Activated T-helper 2 cell treated with anti-CD3 and anti-CD28 coated beads, Interferon-gamma antibody, Interleukin-2, Interleukin-4, amounts not matched to agents 10 μg/mL and 5 μg/mL and 100 μg/mL, durations not matched to agents 14 hours and 24 hours and 36 hours (primary cell): Measurements from ENCODE around the gene HDAC4. TPM values are rescaled to one million over a fixed set of nuclear protein-coding genes. Genes with fewer than 3 reads are reported as not detected.

Source experiments
- DNase-seq: peaks from one replicate; pipeline ENCODE4 v3.0.0; 2021; ENCODE audit warnings: low spot score
- H3K27ac Mint-ChIP-seq: one replicate; pipeline ENCODE4 v1.8.0; 2021; ENCODE audit warnings: mixed read lengths
- H3K27me3 Mint-ChIP-seq: one replicate; pipeline ENCODE4 v1.8.0; 2021; ENCODE audit warnings: low read depth, mixed read lengths
- H3K36me3 Mint-ChIP-seq: one replicate; pipeline ENCODE4 v1.8.0; 2021; ENCODE audit warnings: low read depth, mixed read lengths
- H3K4me1 Mint-ChIP-seq: one replicate; pipeline ENCODE4 v1.8.0; 2021; ENCODE audit warnings: low read depth, mixed read lengths
- H3K4me3 Mint-ChIP-seq: one replicate; pipeline ENCODE4 v1.8.0; 2021; ENCODE audit warnings: low read depth, mild to moderate bottlenecking, moderate library complexity, mixed read lengths
- H3K9me3 Mint-ChIP-seq: one replicate; pipeline ENCODE4 v1.8.0; 2021; ENCODE audit warnings: mixed read lengths
- intact Hi-C: fragments of 100-400 bp; cut with micrococcal nuclease; formaldehyde crosslinking; loops from one replicate; pipeline ENCODE4 v1.15.1; 2023
- total RNA-seq: library from RNA; stranded (reverse); gene quantifications from 2 replicates; pipeline ENCODE4 v1.2.3, GENCODE V29; 2022

HDAC4 gene
- total RNA-seq, 1 donor from 2014 or later: 44.8 TPM

DNA sequence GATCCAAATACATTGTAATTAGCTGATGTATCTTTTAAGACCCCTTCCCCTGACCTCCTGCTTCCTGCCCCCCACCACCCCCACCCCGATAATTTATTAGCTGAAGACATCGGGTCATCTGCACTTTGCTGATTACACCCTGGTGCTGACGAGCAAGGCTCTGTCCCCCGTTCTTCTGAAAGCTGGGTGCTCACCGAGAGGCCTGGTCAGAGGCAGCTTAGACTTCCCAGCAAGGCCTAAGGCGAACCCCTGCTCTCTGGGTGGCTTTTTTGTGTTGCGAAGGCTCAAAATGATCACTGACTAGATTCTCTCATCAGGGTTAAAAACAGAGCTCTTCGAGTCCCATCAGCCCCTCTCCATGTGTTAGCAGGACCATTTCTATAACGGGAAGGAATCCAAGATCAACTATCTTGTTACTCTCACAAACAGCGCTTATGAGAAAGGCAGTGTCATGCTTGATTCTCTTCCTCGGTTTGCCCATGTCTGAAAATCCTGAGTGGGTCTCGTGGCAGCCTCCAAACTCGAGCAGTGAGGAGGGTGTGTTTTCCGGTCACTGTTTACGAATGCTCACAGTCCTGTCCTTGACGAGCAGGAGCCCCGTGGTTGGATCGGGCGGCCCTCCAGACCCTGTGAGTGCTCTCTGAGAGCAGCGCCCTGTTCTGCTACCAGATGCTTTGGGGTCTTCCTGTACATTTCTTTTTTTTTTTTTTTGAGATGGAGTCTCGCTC lies 201.6 kb downstream of the HDAC4 start:
- Mint-ChIP-seq H3K9me3 (no peaks in the 10 kb centered on the region), H3K27ac (no peak overlapping the region), H3K4me3 (no peak overlapping the region), H3K36me3 (peaks cover 26% of the 10 kb centered on the region), H3K27me3 (no peaks in the 10 kb centered on the region), H3K4me1 (peaks cover 3% of the 10 kb centered on the region)
- no peak for DNase-seq
- intact Hi-C loops: no loop called here

DNA sequence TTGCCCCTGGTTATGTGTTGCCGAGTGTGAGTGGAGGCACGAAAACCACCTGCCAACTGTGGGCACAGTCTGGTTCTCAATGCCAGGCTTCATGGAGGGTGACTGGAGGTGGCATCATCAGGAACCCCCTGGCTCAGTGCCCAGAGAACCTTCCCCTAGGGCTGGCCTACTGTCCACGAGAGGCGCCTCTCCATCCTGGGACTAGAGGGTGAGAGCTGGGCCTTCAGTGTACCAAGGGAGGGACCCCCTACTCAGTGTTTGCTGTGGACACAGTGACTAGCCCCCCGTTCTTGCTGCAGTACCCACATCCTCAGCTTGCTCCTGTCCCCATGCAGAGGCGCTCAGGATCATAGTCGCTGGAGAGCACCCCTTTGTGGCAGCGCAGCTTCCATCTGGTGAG lies 202.6 kb downstream of the HDAC4 start:
- Mint-ChIP-seq H3K27me3 (no peaks in the 10 kb centered on the region), H3K4me3 (no peak overlapping the region), H3K9me3 (no peaks in the 10 kb centered on the region), H3K36me3 (peaks cover 23% of the 10 kb centered on the region), H3K27ac (no peak overlapping the region), H3K4me1 (peaks cover 3% of the 10 kb centered on the region)
- DNase-seq: no peak
- intact Hi-C loops: no loop called here

DNA sequence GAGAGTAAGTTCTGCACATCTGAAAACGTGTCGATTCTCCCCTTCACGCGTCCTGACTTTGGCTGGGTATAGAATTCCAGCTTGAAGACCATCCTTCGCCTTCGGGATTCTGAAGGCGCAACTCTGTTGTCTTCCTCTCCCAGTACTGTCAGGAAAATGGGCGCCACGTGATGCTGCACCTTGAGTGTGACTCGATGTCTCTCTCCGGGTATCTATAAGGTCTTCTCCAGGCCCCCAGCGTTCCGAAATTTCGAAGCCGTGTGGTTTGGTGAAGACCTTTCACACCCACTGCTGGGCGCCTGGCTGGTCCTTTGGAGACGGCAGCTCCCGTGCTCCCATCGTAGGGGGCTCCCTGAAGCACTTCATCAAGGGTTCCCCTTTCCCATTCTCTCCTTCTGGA lies 203.7 kb downstream of the HDAC4 start:
- intact Hi-C loops: no loop called here
- no peak for DNase-seq
- Mint-ChIP-seq H3K27me3 (no peaks in the 10 kb centered on the region), H3K4me1 (peaks cover 3% of the 10 kb centered on the region), H3K9me3 (no peaks in the 10 kb centered on the region), H3K4me3 (no peak overlapping the region), H3K36me3 (peaks cover 19% of the 10 kb centered on the region), H3K27ac (no peak overlapping the region)

DNA sequence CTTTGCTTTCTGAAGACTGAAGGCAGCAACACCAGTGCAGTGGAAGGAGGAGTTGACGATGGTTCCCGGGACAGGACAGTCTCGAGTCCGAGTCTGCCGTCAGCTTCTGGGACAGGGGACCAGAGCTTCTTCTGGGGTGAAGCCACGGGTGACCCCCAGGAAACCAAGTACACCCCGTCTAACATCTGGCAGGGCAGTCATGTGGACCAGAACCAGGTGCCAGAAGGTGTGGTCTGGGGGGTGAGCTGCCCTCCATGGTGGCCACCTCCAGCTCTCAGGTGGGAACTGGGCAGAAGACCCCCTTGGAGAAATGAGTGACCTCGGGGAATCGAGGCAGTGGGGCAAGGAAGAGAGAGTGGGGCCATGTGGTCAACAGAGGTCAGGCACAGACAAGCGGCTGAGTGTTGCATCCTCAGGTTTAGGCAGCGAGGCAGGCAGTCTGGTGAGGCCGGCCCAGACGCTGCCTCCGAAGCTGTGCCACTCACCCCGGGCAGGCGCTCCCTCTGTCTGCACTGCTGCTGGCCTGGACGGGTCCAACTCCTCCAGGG lies 204.3 kb downstream of the HDAC4 start:
- Mint-ChIP-seq H3K9me3 (no peaks in the 10 kb centered on the region), H3K27ac (no peak overlapping the region), H3K4me3 (no peak overlapping the region), H3K27me3 (no peaks in the 10 kb centered on the region), H3K36me3 (peaks cover 19% of the 10 kb centered on the region), H3K4me1 (peaks cover 3% of the 10 kb centered on the region)
- DNase-seq: no peak
- intact Hi-C loops: no loop called here

DNA sequence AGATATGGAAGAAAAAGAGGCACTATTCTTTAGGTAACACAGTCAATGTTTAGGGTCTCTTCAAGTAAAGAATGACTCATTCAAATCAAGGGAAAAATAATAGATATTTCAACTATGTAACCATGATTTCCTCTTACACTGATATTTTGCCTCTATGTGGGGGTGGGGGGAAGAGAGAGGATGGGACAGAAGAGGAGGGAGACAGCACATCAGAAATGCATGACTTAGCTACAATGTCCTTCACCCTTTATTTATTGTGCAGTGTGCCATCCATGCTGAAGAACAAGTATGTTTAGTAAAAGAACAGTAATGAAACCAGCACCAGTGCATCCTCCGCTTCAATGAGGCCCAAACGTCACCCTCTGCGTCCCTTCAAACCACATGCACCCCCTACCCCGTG lies 204.8 kb downstream of the HDAC4 start:
- H3K27me3 Mint-ChIP-seq: no peaks in the 10 kb centered on the region
- peak overlapping the region; percentile 15 for H3K27ac Mint-ChIP-seq
- H3K4me1 Mint-ChIP-seq: peaks cover 3% of the 10 kb centered on the region
- H3K9me3 Mint-ChIP-seq: no peaks in the 10 kb centered on the region
- DNase-seq: no peak
- H3K36me3 Mint-ChIP-seq: peaks cover 19% of the 10 kb centered on the region
- no peak overlapping the region for H3K4me3 Mint-ChIP-seq
- intact Hi-C loops: no loop called here

DNA sequence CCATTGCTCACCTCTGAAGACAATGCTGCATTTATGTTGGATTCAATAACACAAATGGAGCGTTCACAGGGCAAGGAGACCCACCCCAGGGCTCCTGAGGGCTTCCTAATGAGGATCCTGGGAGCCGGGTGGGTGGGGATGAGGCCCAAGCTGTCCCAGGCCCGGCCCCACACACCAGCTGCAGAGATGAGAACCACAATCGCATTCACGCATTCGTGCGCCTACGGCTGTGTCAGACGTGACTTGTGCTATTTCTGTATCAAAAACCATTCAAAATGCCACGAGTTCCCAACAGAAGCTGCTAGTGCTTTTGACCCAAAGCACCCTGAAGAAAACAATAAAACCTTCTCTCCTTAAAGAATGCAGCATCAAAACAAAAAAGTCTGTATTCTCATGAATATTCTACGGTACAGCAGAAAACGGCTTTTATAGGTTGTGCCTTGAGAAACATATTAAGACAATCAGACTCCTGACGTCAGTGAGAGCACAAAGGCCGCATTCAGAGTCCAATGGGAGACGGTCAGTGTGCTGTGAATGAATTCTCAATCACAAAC lies 205.4 kb downstream of the HDAC4 start:
- Mint-ChIP-seq H3K4me3 (no peak overlapping the region), H3K9me3 (peaks cover 2% of the 10 kb centered on the region), H3K27me3 (no peaks in the 10 kb centered on the region), H3K27ac (peak overlapping the region; percentile 15), H3K36me3 (peaks cover 24% of the 10 kb centered on the region), H3K4me1 (peaks cover 3% of the 10 kb centered on the region)
- intact Hi-C loops: no loop called here
- no peak for DNase-seq

DNA sequence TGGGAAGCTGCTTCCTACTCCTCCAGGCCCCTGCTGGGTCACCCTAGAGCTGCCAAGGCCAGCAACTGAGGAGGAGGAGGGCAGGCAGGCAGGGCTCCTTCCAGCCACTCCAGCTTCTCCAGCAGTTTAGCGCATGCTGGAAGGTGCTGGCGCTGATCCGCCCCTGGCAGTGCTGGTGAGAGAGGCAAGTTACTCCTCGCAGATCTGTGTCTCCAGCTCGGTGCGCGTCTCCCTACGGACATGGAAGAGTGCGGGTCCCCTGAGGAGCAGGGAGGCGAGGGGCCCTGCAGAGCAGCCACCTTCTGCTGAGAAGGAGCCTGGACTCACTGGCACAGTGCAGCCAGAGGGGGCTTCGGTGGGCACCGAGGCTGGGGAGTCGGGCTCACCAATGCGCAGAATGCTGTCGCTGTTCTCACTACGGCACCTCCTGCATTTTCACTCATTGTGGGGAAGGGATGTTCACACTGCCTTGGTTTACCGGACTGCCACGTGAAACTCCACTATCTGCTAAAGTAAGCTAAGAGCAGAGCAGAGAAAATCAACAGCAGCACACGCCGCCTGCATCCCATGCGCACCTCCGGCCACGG lies 206.0 kb downstream of the HDAC4 start:
- H3K4me1 Mint-ChIP-seq: peaks cover 3% of the 10 kb centered on the region

DNA sequence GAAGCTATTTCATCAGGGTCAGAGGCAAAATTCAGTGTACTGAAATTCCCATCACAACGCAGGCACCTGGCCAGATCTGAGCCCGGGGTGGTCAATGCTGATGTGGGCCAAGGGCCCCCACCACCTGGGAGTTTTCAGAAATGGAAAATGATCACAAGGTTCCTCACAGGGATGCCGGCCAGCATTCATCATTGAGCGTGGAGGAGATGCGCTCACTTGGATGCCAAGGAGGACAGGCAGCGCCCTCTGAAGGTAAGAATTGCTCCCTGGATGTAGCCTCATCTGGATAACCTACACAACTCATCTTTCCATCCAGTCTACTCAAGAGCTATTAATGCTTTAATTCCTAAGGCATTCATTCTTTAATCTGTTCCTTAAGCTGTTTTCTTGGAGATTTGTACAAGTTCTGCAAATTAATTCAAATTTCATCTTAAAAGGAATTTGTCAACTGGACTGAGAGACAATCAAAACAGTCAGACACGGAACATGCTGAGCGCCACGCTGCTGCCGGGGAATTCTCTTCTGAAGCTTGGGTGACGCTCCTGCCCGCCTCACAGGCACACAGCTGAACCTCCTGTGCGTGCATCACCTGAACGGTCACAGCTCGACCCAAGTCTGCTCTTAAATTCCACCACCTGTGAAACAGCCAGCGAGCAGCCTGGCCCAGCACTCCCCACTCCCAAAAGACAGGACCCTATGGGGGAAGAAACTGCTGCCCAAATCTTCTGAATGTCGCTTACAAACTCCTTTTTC lies 206.7 kb downstream of the HDAC4 start:
- Mint-ChIP-seq H3K27ac (no peak overlapping the region), H3K27me3 (no peaks in the 10 kb centered on the region), H3K9me3 (peaks cover 4% of the 10 kb centered on the region), H3K4me3 (no peak overlapping the region), H3K4me1 (peaks cover 3% of the 10 kb centered on the region), H3K36me3 (peaks cover 36% of the 10 kb centered on the region)
- no peak for DNase-seq
- intact Hi-C loops: no loop called here

More for the DNA sequence above, 206.0 kb downstream of the HDAC4 start:
- peaks cover 29% of the 10 kb centered on the region for H3K36me3 Mint-ChIP-seq
- no peaks in the 10 kb centered on the region for H3K27me3 Mint-ChIP-seq
- no peak overlapping the region for H3K4me3 Mint-ChIP-seq
- H3K27ac Mint-ChIP-seq: no peak overlapping the region
- DNase-seq: no peak
- H3K9me3 Mint-ChIP-seq: peaks cover 4% of the 10 kb centered on the region
- intact Hi-C loops: no loop called here

DNA sequence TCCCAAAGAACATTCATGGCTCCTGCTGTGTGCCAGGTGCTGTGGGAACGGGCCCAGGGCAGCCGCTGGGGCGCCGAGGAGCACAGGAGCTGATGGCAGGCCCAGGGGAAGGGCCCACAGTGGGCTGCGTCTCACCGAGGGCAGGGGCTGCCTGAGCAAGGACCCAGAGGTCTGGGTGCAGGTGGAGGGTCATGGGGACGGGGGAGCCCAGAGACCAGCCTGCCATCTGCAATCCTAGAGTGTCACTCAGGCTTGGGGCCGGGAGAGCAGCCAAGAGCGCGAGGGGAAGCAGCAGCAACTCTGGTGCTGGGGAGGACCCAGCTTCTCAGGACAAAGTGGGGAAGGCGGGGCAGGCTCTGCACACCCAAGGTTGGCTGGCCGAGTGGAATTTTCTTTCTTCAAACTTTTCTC lies 207.4 kb downstream of the HDAC4 start:
- no peaks in the 10 kb centered on the region for H3K27me3 Mint-ChIP-seq
- intact Hi-C loops: no loop called here
- H3K36me3 Mint-ChIP-seq: peaks cover 36% of the 10 kb centered on the region
- H3K4me3 Mint-ChIP-seq: no peak overlapping the region
- H3K9me3 Mint-ChIP-seq: peaks cover 4% of the 10 kb centered on the region
- H3K4me1 Mint-ChIP-seq: peaks cover 3% of the 10 kb centered on the region
- DNase-seq: no peak
- H3K27ac Mint-ChIP-seq: no peak overlapping the region

DNA sequence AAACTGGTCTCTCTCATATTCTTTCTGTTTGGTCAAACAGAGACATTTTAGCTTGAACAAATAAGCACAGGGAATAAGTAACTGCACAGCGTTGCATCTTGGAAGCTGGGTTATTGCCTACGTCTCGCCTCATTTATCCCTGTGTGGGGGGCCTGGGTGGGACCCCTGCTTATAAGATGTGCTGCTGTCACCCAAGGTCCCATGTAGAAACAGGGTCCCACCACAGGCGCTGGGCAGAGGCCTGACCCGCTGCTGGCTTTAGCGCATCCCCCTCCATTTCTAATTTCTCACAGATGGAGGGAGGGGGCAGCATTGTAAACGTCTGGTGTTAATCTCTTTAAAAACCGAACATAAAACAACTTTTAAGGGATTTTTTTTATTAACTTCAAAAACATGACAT lies 207.8 kb downstream of the HDAC4 start:
- peaks cover 40% of the 10 kb centered on the region for H3K36me3 Mint-ChIP-seq
- H3K27me3 Mint-ChIP-seq: no peaks in the 10 kb centered on the region
- H3K9me3 Mint-ChIP-seq: peaks cover 4% of the 10 kb centered on the region
- DNase-seq: no peak
- intact Hi-C loops: no loop called here
- peaks cover 3% of the 10 kb centered on the region for H3K4me1 Mint-ChIP-seq
- H3K27ac Mint-ChIP-seq: no peak overlapping the region
- H3K4me3 Mint-ChIP-seq: no peak overlapping the region

DNA sequence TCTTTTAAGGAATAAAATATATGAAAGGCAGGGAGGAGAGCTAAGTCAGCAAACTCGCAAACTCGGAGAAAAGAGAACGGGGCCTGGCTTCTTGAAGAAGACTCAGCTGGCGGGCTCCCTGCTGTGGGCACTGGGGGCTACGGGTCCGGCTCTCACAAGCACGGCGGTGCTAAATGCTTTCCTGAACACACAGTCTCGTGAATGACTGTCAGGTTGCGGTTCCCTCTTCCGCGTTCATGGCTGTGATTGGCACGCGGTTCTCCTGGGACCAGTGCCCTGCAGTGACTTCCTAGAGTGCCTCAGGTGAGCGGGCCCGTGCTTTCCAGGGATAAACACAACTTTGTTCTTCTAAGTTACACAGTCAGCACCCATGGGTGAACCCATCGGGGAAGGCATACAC lies 208.4 kb downstream of the HDAC4 start:
- H3K36me3 Mint-ChIP-seq: peaks cover 43% of the 10 kb centered on the region
- H3K27me3 Mint-ChIP-seq: no peaks in the 10 kb centered on the region
- peaks cover 3% of the 10 kb centered on the region for H3K4me1 Mint-ChIP-seq
- intact Hi-C loops: no loop called here
- H3K9me3 Mint-ChIP-seq: peaks cover 4% of the 10 kb centered on the region
- H3K4me3 Mint-ChIP-seq: no peak overlapping the region
- no peak for DNase-seq
- H3K27ac Mint-ChIP-seq: no peak overlapping the region

DNA sequence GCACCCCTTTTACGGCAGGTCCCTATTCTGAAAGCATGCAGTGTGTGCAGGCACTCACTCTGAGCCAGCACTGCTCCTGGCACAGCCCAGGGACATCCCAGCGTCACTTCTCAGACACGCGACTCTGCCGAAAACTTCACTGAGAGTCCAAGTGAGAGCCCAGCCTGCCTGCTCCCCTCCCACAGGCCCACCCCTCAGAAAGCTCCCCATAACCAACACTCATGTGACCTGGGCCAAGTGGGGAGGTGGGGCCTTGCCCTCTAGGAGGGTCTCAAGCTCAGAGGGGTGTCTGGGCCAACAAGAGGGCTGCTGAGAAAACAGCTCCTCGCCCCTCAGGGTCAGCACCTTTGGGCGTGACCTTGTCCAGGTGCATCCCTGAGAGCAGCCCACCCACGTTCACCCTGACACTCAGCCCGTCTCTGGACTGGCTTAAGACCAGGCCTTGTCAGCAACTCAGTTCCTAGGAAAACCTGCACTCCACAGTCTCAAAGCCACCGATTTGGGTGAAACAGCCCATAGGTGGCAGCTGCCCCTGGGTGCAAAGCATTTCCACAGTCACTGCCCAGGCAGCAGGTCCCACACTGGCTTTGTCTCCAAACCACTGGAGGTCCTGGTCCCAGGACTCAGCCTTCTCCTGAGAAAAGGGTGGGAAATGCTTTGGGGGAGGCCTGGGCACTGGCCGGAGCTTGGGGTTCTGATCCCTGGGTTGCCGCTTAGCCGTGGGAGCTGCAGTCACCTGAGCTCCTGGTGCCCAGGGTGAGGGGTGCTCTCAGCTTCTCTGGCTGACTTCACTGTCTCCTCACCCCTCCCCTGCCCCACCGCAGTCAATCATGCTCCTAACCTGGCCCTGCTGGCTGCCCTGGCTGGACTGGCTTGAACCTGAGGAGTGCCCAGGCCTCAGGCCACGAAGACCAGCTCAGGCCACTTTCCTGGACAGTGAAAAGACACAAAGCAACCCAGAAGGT lies 209.6 kb downstream of the HDAC4 start:
- Mint-ChIP-seq H3K27me3 (no peaks in the 10 kb centered on the region), H3K4me3 (no peak overlapping the region), H3K27ac (no peak overlapping the region), H3K4me1 (peaks cover 3% of the 10 kb centered on the region), H3K9me3 (peaks cover 4% of the 10 kb centered on the region), H3K36me3 (peaks cover 47% of the 10 kb centered on the region)
- intact Hi-C loops: no loop called here
- no peak for DNase-seq
